Central memory CD8-positive, alpha-beta T cell (primary cell): ENCODE results near the gene DTX2.
"Not testable (repeated sequence)": the region's sequence is repeated elsewhere in the genome, so short reads cannot be mapped to it uniquely, and the experiment has no call there.

Experiments used
- ATAC-seq: fragments of 150-1000 bp; cut with Tn5 transposase; replicated peaks from 2 replicates; pipeline ENCODE4 v1.10.0; 2022; ENCODE audit warnings: mild to moderate bottlenecking, moderate FRiP score, moderate number of reproducible peaks; ENCODE audit not compliant: poor library complexity, severe bottlenecking; ENCODE audit errors: extremely low read depth
- DNase-seq, 2 donors: peaks; one replicate each; pipeline ENCODE4 v3.0.0; 2021; ENCODE audit warnings: low spot score in 2 of 2
- H3K27ac Mint-ChIP-seq: one replicate; pipeline ENCODE4 v1.8.0; 2022; ENCODE audit warnings: low read depth, mild to moderate bottlenecking, moderate library complexity, mixed read lengths
- H3K27me3 Mint-ChIP-seq: one replicate; pipeline ENCODE4 v1.8.0; 2022; ENCODE audit warnings: mixed read lengths
- H3K36me3 Mint-ChIP-seq: one replicate; pipeline ENCODE4 v1.8.0; 2022; ENCODE audit warnings: mild to moderate bottlenecking, moderate library complexity, mixed read lengths; ENCODE audit not compliant: insufficient read depth
- H3K4me1 Mint-ChIP-seq: one replicate; pipeline ENCODE4 v1.8.0; 2022; ENCODE audit warnings: mixed read lengths
- H3K4me3 Mint-ChIP-seq: one replicate; pipeline ENCODE4 v1.8.0; 2022; ENCODE audit warnings: mild to moderate bottlenecking, moderate library complexity, mixed read lengths
- H3K9me3 Mint-ChIP-seq: one replicate; pipeline ENCODE4 v1.8.0; 2022; ENCODE audit warnings: mixed read lengths

The DTX2 gene

GRCh38 chr7:76460767-76461166 lies 742 bp upstream of the DTX2 start:
- not testable (repeated sequence) for H3K9me3 Mint-ChIP-seq, H3K36me3 Mint-ChIP-seq, H3K4me3 Mint-ChIP-seq, H3K27me3 Mint-ChIP-seq, ATAC-seq, H3K4me1 Mint-ChIP-seq, H3K27ac Mint-ChIP-seq, DNase-seq

DNA sequence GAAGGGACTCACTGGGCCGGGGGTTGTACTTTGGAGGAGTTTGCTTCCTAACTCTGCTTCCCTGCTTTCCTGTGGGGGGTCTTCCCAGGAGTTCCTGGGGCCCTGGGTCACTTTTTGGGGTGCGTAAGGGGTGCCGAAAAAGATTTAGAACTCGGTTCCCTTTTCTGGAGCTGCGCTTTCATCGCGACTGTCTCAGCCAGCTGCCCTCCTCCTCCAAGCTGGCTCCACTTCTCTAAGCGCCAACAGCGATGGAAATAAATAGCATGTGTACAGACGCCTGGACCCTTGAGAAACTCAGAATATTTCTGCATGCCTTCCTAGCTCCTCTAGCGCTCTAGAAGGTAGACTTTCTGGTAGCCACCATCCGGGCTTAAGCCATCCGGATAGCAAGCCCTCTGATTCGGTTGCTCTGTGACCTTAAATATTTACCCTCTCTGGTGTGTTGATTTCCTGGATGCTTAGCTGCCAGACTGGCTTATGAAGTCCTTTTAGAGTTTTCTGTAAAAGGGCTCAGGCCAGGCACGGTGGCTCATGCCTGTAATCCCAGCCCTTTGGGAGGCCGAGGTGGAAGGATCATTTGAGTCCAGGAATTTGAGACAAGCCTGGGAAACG lies 868 bp downstream of the DTX2 start:
- not testable (repeated sequence) for H3K9me3 Mint-ChIP-seq, H3K27ac Mint-ChIP-seq, H3K27me3 Mint-ChIP-seq, H3K4me1 Mint-ChIP-seq, H3K36me3 Mint-ChIP-seq, DNase-seq, H3K4me3 Mint-ChIP-seq
- ATAC-seq, result peak; percentile 12

DNA sequence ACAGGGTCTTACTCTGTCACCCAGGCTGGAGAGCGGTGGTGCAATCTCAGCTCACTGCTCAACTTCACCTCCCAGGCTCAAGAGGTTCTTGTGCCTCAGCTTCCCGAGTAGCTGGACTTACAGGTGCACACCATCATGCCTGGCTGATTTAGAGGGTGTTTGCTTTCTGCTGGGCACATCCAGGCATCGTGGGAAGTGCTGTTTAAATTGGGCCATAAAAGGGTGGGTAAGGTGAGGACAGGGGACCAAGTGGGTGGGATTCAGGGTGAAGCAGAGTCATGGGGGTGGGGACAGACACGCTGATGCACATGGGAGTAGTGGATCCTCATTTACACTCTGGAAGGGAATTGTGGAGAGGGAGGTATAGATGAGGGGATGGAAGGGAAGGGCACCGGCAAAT lies 3.5 kb downstream of the DTX2 start:
- ATAC-seq, H3K36me3 Mint-ChIP-seq, H3K9me3 Mint-ChIP-seq, H3K27me3 Mint-ChIP-seq, H3K27ac Mint-ChIP-seq, DNase-seq, H3K4me1 Mint-ChIP-seq: not testable (repeated sequence)
- peak overlapping the region; percentile 23 for H3K4me3 Mint-ChIP-seq

DNA sequence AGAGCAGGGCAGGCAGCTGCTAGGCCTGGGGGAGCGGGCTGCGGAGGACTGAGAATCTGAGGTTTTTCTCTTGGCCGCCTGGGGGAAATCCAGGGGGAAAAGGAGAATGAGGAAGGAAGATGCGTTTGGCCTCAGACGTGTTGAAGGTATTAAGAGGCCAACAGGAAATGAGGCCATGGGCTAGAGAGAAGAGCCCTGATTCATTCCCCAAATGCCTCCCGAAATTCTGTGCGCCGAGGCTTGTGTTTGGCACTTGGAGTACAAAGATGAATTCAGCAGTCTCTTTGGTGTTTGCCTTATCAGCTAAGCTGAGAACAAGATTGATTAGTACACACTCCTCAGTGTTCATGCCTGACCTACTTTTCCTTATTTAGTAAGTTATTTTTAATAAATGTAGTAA lies 4.4 kb downstream of the DTX2 start:
- not testable (repeated sequence) for H3K9me3 Mint-ChIP-seq, H3K4me1 Mint-ChIP-seq, H3K36me3 Mint-ChIP-seq, H3K27ac Mint-ChIP-seq, H3K27me3 Mint-ChIP-seq, ATAC-seq, DNase-seq, H3K4me3 Mint-ChIP-seq

DNA sequence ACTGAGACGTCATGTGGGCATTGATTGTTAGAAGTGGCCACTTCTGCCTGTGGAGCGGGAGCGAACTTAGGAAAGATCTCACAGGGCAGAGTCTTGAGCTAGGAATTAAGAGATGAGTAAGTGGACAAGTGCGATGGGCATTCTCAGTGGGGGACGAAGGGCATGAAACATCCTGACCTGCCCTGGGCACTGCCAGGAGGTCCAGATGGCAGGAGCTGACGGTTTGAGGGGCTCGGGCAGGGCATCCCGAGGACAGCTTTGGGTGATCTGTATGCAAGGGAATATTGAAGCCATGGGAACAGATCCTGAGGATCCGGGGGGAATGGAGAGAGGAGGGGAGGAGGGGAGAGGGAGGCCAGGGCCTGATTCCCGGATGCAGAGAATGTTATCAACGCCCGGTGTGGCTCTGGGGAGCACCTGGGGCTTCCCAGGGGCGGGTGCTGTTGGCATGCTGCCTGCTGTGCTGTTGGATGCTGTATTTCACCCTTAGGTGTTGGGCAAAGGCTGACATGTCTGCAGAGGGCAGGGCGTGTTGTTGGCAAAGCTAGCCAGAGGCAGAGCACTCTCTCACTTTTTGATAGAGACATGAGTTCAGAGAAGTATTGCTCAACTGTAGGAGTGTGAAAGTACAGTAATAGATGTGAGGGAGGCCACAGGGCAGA lies 6.4 kb downstream of the DTX2 start:
- not testable (repeated sequence) for H3K4me3 Mint-ChIP-seq, DNase-seq, H3K36me3 Mint-ChIP-seq, H3K27me3 Mint-ChIP-seq, H3K4me1 Mint-ChIP-seq, ATAC-seq, H3K27ac Mint-ChIP-seq, H3K9me3 Mint-ChIP-seq

GRCh38 chr7:76471556-76472221 lies 10.2 kb downstream of the DTX2 start:
- not testable (repeated sequence) for H3K27me3 Mint-ChIP-seq, H3K9me3 Mint-ChIP-seq, H3K27ac Mint-ChIP-seq, H3K4me1 Mint-ChIP-seq, DNase-seq, ATAC-seq, H3K4me3 Mint-ChIP-seq, H3K36me3 Mint-ChIP-seq

DNA sequence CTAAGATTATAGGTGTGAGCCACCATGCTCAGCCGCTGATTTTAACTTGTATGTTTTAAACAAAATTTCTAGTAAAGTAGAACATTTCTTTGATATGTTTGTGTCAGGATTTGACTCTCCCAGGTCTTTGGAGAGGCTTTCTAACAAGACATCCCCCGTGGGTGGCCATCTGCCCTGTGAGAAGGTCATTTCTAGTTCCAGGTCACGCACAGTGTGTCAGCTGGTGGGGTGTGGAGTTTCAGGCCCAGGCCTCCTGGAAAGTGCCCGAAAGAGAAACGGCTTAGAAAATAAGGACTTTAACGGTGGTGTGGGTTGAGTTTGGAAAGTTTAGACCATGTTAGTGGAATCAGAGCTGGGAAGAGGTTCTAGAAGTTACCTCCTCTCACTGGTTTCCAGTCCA lies 11.6 kb downstream of the DTX2 start:
- not testable (repeated sequence) for H3K4me1 Mint-ChIP-seq, H3K27me3 Mint-ChIP-seq, H3K27ac Mint-ChIP-seq, H3K4me3 Mint-ChIP-seq, H3K9me3 Mint-ChIP-seq, DNase-seq, ATAC-seq, H3K36me3 Mint-ChIP-seq

- H3K9me3 Mint-ChIP-seq, ATAC-seq, H3K36me3 Mint-ChIP-seq, H3K4me1 Mint-ChIP-seq, H3K27me3 Mint-ChIP-seq, DNase-seq, H3K4me3 Mint-ChIP-seq: not testable (repeated sequence)
- peak overlapping the region; percentile 49 for H3K27ac Mint-ChIP-seq
These were observed 14.8 kb downstream of the DTX2 start for GRCh38 chr7:76476280-76476679.

DNA sequence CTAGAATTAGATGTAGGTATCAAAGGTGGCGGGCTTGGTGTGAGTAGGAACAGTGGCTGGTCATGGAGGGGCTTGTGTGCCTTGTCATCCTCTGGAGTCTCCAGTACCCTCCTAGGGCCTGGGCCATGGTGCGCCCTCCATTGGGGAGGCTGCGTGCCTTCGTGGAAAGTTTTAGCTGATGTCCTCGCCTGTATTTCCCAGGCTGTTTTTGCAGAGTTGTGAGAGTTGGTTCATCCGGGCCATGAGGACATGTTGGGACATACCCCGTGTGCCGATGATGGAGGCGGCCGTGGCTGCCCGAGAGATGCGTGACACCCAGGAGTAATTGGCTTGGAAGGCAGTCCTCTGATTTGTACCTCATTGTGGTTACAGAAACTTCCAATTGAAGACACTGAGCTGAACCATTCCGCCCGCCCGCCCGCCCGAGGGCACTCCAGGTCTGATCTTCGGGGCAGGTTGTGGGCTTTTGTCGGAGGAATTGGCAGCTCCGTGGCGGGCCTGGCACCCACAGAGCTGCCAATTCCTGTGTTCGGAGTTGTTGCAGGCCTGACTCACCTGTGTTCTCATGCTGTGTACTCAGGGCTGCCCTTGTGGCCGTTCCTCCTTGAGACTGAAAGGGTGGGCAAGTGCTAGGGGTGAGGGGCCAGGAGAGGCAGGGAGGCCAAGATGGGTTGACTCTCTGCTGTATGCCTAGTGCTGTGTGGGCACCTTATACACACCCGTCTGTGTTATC lies 15.4 kb downstream of the DTX2 start:
- not testable (repeated sequence) for H3K4me3 Mint-ChIP-seq, H3K27me3 Mint-ChIP-seq, H3K4me1 Mint-ChIP-seq, DNase-seq, ATAC-seq, H3K9me3 Mint-ChIP-seq
- H3K27ac Mint-ChIP-seq, result peak overlapping the region; percentile 49
- peaks cover 11% of the 10 kb centered on the region for H3K36me3 Mint-ChIP-seq

DNA sequence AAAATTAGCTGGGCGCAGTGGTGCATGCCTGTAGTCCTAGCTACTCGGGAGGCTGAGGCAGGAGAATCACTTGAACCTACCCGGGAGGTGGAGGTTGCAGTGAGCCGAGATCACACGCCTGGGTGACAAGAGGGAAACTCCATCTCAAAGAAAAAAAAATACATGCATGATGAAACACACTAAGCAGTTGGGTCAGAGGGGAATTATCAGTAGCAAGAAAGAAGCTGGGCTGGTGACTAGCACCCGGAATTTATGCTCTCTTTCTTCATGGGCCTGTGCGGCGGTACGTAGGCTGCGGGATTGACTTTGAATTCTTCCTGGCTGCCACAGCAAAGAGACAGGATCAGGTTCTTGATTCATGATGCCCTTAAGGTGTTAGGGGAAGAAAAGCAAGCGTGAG lies 18.1 kb downstream of the DTX2 start:
- not testable (repeated sequence) for H3K27me3 Mint-ChIP-seq, DNase-seq, ATAC-seq, H3K9me3 Mint-ChIP-seq, H3K4me1 Mint-ChIP-seq, H3K27ac Mint-ChIP-seq, H3K4me3 Mint-ChIP-seq
- peaks cover 17% of the 10 kb centered on the region for H3K36me3 Mint-ChIP-seq

DNA sequence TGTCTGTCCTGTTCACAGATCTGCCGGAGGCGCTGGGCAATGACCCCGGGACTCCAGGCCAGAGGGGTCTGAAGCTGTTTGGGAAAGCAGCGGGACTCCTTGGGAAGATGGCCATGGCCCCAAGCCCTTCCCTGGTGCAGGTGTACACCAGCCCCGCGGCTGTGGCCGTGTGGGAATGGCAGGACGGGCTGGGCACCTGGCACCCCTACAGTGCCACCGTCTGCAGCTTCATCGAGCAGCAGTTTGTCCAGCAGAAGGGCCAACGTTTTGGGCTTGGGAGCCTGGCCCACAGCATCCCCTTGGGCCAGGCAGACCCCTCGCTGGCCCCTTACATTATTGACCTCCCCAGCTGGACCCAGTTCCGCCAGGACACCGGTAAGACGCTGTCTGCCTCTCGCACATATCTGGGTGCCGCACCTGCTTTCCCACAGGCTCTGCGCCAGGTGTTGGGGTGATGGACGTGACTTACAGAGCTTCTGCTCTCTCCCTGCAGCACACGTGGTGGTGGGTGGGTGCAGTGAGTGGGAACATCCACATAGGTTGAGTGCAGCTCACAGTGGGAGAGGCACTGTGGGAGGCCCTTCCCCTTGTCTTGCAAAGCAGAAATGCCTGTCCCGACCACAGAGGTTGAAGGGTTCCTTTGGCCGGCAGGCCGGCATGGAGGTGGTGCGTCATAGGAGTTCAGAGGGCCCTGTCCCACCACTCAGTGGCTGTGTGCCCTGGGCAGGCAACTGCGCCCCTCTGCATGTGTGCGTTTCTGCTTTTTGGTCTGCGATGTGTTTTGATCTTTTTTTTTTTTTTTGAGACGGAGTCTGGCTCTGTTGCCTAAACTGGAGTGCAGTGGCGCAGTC lies 19.1 kb downstream of the DTX2 start:
- not testable (repeated sequence) for H3K4me1 Mint-ChIP-seq, H3K27ac Mint-ChIP-seq, H3K4me3 Mint-ChIP-seq, ATAC-seq, H3K9me3 Mint-ChIP-seq, DNase-seq, H3K27me3 Mint-ChIP-seq
- H3K36me3 Mint-ChIP-seq, result peaks cover 15% of the 10 kb centered on the region

- ATAC-seq, DNase-seq, H3K27me3 Mint-ChIP-seq, H3K4me1 Mint-ChIP-seq, H3K4me3 Mint-ChIP-seq, H3K9me3 Mint-ChIP-seq, H3K27ac Mint-ChIP-seq: not testable (repeated sequence)
- H3K36me3 Mint-ChIP-seq, result peaks cover 16% of the 10 kb centered on the region
These were observed 21.2 kb downstream of the DTX2 start for GRCh38 chr7:76482660-76483059.
